HG03066 (cell line): ENCODE data around the gene CNTNAP2.

Experiments used
- ATAC-seq: cut with Tn5 transposase; IDR thresholded peaks from one replicate; pipeline ENCODE4 v1.9.1; 2021; ENCODE audit warnings: low read depth; ENCODE audit not compliant: unreplicated experiment

CNTNAP2 gene

DNA sequence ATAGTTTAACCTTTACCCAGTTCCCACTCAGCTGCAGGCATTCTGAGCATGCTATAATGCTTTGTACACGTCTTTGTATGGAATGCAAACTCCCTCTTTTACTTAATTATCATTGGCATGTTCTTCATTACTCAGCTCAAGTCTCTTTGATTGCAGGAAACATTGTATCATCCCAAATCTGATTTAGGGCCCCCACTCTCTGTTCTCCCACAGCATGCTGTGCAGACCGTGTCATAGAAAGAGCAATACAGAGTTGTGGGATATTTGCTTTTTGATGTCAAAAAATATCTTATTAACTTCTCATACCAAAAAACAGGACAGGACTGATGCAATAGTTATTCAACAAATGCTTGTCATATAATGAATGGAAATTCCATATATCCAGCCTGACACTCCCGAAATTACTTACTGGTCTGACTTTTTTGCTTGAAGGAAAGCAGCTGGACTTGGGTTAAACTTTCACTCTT is 1392.5 kb downstream of the CNTNAP2 start:
- ATAC-seq: no peak

- ATAC-seq: no peak
These were observed 1393.1 kb downstream of the CNTNAP2 start for GRCh38 chr7:147509541-147510200.

- no peak for ATAC-seq
These were observed 1393.6 kb downstream of the CNTNAP2 start for GRCh38 chr7:147510201-147510542.

GRCh38 chr7:147510923-147511322 is 1394.3 kb downstream of the CNTNAP2 start:
- no peak for ATAC-seq

DNA sequence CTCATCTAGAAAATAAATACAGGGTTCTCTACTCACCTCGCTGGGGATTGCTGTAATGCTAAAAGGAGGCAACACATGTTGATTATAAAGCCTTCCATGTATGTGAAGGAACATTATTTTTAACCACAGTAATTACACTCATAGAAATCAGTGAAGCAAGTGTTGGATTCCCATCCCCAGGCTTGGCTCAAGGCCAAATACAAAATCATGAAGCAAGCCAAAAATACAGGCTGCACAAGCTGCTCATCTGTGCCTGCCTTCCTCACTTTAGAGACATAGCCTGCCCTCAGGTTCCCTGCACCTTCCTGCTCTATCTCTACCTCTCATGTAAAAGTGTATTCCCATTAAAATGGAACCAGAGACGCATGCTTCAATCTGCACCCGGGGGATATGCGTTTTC is 1396.8 kb downstream of the CNTNAP2 start:
- no peak for ATAC-seq

DNA sequence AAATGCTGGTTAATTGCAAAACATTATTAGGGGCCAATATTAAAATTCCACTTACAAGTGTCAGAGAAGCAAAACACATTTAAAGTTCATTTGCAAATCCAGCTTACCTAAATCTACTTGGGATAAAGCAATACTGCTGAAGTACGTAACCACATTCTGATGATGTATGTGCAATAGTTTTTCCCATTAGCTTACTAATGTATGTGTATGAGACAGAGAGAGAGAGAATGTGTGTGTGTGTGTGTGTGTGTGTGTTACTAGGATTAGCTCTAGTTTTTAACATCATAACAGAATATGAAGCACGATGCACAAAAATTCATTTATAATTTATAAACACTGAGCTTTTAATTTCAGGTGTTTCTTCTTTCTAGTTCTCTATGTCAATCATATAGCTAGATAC is 1399.8 kb downstream of the CNTNAP2 start:
- no peak for ATAC-seq

- ATAC-seq: no peak
These were observed 1402.5 kb downstream of the CNTNAP2 start for GRCh38 chr7:147519062-147519461.

DNA sequence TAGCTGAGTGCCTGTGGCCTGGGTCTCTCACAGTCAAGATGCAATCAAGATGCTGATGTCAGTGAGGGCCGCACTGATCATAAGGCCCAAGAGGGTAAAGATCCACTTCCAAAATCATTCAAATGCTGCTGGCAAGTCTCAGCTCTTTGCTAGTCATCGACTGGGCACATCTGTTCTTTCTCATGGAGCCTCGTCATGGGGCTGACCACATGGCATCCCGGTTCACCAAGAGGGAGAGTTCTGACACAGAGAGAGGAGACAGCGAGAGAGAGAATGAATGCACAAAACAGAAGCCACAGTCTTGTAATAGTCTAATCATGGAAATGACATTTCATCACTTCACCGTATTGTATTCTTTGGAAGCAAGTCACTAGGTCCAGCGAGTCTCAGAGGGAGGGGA is 1406.5 kb downstream of the CNTNAP2 start:
- no peak for ATAC-seq

- no peak for ATAC-seq
These were observed 1408.2 kb downstream of the CNTNAP2 start for GRCh38 chr7:147524726-147525250.

DNA sequence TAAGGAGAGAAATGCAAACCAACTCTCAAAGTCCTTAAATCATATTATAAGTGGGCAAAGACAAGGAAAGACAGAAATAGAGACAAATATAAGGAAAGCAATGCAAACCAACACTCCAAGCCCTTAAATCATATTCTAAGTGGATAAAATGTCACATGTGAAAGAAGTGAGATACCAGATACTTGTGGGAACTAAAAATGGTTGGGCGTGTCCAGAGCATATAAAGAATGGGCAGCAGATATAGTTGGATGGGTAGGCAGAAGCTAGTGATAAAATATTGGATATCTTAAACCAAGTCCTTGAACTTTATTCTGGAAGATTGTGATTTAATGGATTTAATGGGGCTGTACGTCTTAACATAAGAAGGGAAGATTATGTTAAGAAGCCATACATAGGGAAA is 1408.7 kb downstream of the CNTNAP2 start:
- no peak for ATAC-seq

GRCh38 chr7:147535701-147536111 is 1419.1 kb downstream of the CNTNAP2 start:
- no peak for ATAC-seq

GRCh38 chr7:147539685-147540084 is 1423.1 kb downstream of the CNTNAP2 start:
- ATAC-seq: no peak

DNA sequence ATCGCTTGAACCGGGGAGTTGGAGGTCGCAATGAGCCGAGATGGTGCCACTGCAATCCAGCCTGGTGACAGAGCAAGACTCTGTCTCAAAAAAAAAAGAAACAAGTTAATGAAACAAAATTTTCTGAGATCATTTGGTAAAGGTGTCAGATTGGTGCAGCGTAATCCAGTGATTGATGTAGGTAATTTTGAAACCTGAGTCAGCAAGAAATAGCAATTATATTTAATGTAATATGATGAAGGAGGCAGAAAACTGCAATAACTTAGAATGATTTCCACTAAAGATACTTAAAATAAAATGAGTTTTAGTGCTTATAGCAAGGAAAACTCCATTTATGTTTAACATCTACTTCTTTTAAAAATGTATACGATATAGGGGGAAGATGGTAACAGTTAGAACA is 1424.1 kb downstream of the CNTNAP2 start:
- no peak for ATAC-seq

GRCh38 chr7:147541261-147541660 is 1424.7 kb downstream of the CNTNAP2 start:
- ATAC-seq: no peak

GRCh38 chr7:147547252-147547897 is 1430.8 kb downstream of the CNTNAP2 start:
- no peak for ATAC-seq

DNA sequence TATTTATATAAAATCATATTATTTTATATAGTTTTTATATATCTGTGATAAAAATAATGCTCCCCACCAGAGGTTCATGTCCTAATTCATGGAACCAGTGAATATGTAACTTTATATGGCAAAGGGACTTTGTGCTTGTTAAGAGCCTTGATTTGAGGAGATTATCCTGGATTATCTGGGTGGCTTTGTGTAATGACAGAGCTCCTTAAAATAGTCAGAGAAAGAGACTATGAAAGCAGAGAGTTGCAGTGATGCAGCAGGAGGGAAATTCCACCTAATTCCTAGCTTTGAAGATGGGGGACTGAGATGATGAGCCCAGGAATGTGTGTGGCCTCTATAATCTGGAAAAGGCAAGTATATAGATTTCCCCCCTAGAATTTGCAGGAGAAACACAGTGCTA is 1439.7 kb downstream of the CNTNAP2 start:
- no peak for ATAC-seq

GRCh38 chr7:147563669-147564068 is 1447.1 kb downstream of the CNTNAP2 start:
- ATAC-seq: no peak

DNA sequence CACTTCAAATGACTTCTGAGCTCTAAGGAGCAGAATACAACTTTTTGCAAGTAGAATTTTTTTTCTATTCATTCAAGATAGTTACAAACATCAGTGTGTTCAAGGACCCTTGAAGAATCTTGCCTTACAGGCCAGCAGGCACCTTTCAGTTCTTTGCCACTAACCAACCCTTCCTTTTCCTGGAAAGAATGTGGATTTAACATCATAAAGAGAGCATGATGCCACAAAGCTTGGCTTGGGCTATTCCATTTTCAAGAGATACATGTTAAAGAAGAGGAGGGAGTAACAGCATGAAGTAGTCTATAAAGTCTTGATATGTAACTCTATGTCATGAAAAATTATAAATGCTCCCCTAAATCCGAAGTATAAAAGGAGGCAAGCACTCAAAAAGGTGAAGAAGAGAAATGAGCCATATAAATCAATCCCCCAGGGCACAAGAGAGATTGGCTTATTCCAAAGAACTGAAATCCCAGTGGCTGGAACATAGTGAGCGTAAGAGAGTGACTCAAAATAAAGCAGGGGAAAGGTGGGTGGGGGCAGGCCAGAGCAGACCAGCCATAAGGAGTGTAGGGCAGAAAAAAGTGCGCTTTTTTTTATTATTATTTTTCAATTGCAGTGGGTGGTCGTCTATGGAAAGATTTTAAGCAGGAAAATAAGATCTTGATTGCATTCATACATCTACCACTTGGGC is 1448.3 kb downstream of the CNTNAP2 start:
- ATAC-seq: no peak

DNA sequence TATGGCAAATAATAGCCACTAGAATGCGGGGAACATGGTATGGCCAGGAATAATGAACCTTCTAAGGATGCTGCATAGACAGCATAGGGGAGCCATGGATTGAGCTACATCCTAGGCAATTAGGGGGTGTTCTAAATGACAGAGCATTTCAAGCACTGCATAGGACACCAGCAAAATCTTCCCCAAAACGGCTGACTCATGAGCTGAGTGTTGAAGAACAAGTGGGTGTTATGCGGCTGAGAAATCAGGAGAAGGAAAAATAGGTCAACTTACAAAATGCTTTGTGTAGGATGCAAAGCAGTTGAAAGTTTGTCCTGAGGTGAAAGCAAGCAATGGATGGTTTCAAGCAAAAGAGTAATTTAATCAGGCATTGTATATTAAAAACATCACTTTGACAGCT is 1450.4 kb downstream of the CNTNAP2 start:
- no peak for ATAC-seq

- no peak for ATAC-seq
These were observed 1452.7 kb downstream of the CNTNAP2 start for GRCh38 chr7:147569116-147569913.

DNA sequence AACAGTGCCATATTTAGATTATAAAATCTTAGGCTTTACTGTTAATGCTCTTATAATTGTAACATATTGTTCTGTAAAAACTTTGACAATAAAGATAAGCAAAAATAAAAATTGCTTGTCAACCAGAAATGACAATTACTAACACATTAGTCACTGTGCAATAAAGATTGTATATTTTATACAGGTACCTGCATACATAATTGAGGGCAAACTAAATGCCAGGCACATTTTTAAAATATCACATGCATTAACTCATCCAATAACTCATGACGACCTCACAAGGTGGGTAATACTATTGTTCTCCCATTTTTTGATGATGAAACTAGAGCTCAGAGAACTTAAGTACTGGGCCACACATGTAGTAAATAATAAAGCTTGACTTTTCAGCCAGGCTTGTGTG is 1453.8 kb downstream of the CNTNAP2 start:
- ATAC-seq: no peak
